Stimulated activated CD8-positive, alpha-beta memory T cell treated with anti-CD3 and anti-CD28 coated beads, Interleukin-12 subunit alpha, Interleukin-12 subunit beta, amount 100 ng/mL, for 24 hours (primary cell): ENCODE data around the gene PADI2.
"Not testable (repeated sequence)": the region's sequence is repeated elsewhere in the genome, so short reads cannot be mapped to it uniquely, and the experiment has no call there.

ENCODE experiments used
- DNase-seq: peaks from one replicate; pipeline ENCODE4 v3.0.0-alpha.2; 2020; ENCODE audit errors: extremely low read depth

PADI2 gene

GRCh38 chr1:17081439-17081838 is 37.8 kb downstream of the PADI2 start:
- no peak for DNase-seq

- DNase-seq, result no peak
These were observed 38.4 kb downstream of the PADI2 start for GRCh38 chr1:17080880-17081279.

GRCh38 chr1:17080085-17080759 is 39.0 kb downstream of the PADI2 start:
- DNase-seq, result no peak

- DNase-seq, result no peak
These were observed 40.0 kb downstream of the PADI2 start for GRCh38 chr1:17078991-17079868.

GRCh38 chr1:17075470-17076255 is 43.6 kb downstream of the PADI2 start:
- DNase-seq, result no peak

- DNase-seq, result no peak
These were observed 47.5 kb downstream of the PADI2 start for GRCh38 chr1:17071794-17072193.

GRCh38 chr1:17070163-17070525 is 49.1 kb downstream of the PADI2 start:
- DNase-seq, result no peak

GRCh38 chr1:17069452-17070162 is 49.6 kb downstream of the PADI2 start:
- DNase-seq, result no peak

- no peak for DNase-seq
These were observed 50.5 kb downstream of the PADI2 start for GRCh38 chr1:17068789-17069188.

GRCh38 chr1:17067465-17068240 is 51.6 kb downstream of the PADI2 start:
- DNase-seq, result no peak

GRCh38 chr1:17067069-17067426 is 52.2 kb downstream of the PADI2 start:
- no peak for DNase-seq

GRCh38 chr1:17066361-17067068 is 52.7 kb downstream of the PADI2 start:
- no peak for DNase-seq

GRCh38 chr1:17065666-17066065 is 53.6 kb downstream of the PADI2 start:
- DNase-seq, result no peak

GRCh38 chr1:17062751-17063150 is 56.5 kb downstream of the PADI2 start:
- DNase-seq, result not testable (repeated sequence)

GRCh38 chr1:17061892-17062291 is 57.4 kb downstream of the PADI2 start:
- DNase-seq, result no peak

GRCh38 chr1:17061486-17061885 is 57.8 kb downstream of the PADI2 start:
- no peak for DNase-seq

- DNase-seq, result no peak
These were observed 58.9 kb downstream of the PADI2 start for GRCh38 chr1:17060306-17060749.

GRCh38 chr1:17059391-17060305 is 59.6 kb downstream of the PADI2 start:
- DNase-seq, result no peak

GRCh38 chr1:17056551-17056950 is 62.7 kb downstream of the PADI2 start:
- DNase-seq, result no peak
